ENCODE results near the gene SPRED1. TPM values are rescaled to one million over a fixed set of nuclear protein-coding genes. Genes with fewer than 3 reads are reported as not detected.

SPRED1 gene
- total RNA-seq, 1 donor from 2014 or later: 33.7 TPM

GRCh38 chr15:38216763-38217162 is 35.9 kb upstream of the SPRED1 start:
- Mint-ChIP-seq H3K4me1 (ENCODE audit: unreplicated experiment) (peaks cover 16% of the 10 kb centered on the region), H3K36me3 (ENCODE audit: unreplicated experiment) (no peaks in the 10 kb centered on the region), H3K4me3 (ENCODE audit: unreplicated experiment) (no peak overlapping the region), H3K27ac (ENCODE audit: unreplicated experiment) (no peak overlapping the region), H3K27me3 (ENCODE audit: unreplicated experiment) (no peaks in the 10 kb centered on the region), H3K9me3 (ENCODE audit: unreplicated experiment) (no peaks in the 10 kb centered on the region)
- DNase-seq (ENCODE audit: extremely low spot score, unreplicated experiment): no peak
- TF ChIP-seq CTCF (IDR thresholded peaks at IDR 0.05): no peak

GRCh38 chr15:38217191-38217595 is 35.4 kb upstream of the SPRED1 start:
- H3K4me3 Mint-ChIP-seq (ENCODE audit: unreplicated experiment): no peak overlapping the region
- no peaks in the 10 kb centered on the region for H3K9me3 Mint-ChIP-seq (ENCODE audit: unreplicated experiment)
- H3K27me3 Mint-ChIP-seq (ENCODE audit: unreplicated experiment): no peaks in the 10 kb centered on the region
- TF ChIP-seq CTCF (IDR thresholded peaks at IDR 0.05): no peak
- no peak for DNase-seq (ENCODE audit: extremely low spot score, unreplicated experiment)
- H3K36me3 Mint-ChIP-seq (ENCODE audit: unreplicated experiment): no peaks in the 10 kb centered on the region
- peaks cover 16% of the 10 kb centered on the region for H3K4me1 Mint-ChIP-seq (ENCODE audit: unreplicated experiment)
- peak overlapping the region; percentile 12 for H3K27ac Mint-ChIP-seq (ENCODE audit: unreplicated experiment)

GRCh38 chr15:38217788-38218609 is 34.6 kb upstream of the SPRED1 start:
- no peak overlapping the region for H3K4me3 Mint-ChIP-seq (ENCODE audit: unreplicated experiment)
- no peak overlapping the region for H3K27ac Mint-ChIP-seq (ENCODE audit: unreplicated experiment)
- no peaks in the 10 kb centered on the region for H3K27me3 Mint-ChIP-seq (ENCODE audit: unreplicated experiment)
- H3K36me3 Mint-ChIP-seq (ENCODE audit: unreplicated experiment): no peaks in the 10 kb centered on the region
- H3K9me3 Mint-ChIP-seq (ENCODE audit: unreplicated experiment): no peaks in the 10 kb centered on the region
- TF ChIP-seq CTCF (IDR thresholded peaks at IDR 0.05): no peak
- peaks cover 16% of the 10 kb centered on the region for H3K4me1 Mint-ChIP-seq (ENCODE audit: unreplicated experiment)
- no peak for DNase-seq (ENCODE audit: extremely low spot score, unreplicated experiment)

GRCh38 chr15:38220606-38221273 is 31.9 kb upstream of the SPRED1 start:
- H3K9me3 Mint-ChIP-seq (ENCODE audit: unreplicated experiment): no peaks in the 10 kb centered on the region
- no peak for DNase-seq (ENCODE audit: extremely low spot score, unreplicated experiment)
- no peaks in the 10 kb centered on the region for H3K36me3 Mint-ChIP-seq (ENCODE audit: unreplicated experiment)
- TF ChIP-seq CTCF (IDR thresholded peaks at IDR 0.05): no peak
- no peak overlapping the region for H3K27ac Mint-ChIP-seq (ENCODE audit: unreplicated experiment)
- H3K27me3 Mint-ChIP-seq (ENCODE audit: unreplicated experiment): no peaks in the 10 kb centered on the region
- H3K4me1 Mint-ChIP-seq (ENCODE audit: unreplicated experiment): peaks cover 16% of the 10 kb centered on the region
- H3K4me3 Mint-ChIP-seq (ENCODE audit: unreplicated experiment): no peak overlapping the region

- DNase-seq (ENCODE audit: extremely low spot score, unreplicated experiment): no peak
- Mint-ChIP-seq H3K4me1 (ENCODE audit: unreplicated experiment) (peaks cover 13% of the 10 kb centered on the region), H3K9me3 (ENCODE audit: unreplicated experiment) (no peaks in the 10 kb centered on the region), H3K4me3 (ENCODE audit: unreplicated experiment) (no peak overlapping the region), H3K27me3 (ENCODE audit: unreplicated experiment) (no peaks in the 10 kb centered on the region), H3K36me3 (ENCODE audit: unreplicated experiment) (no peaks in the 10 kb centered on the region), H3K27ac (ENCODE audit: unreplicated experiment) (no peak overlapping the region)
- no peak for TF ChIP-seq CTCF (IDR thresholded peaks at IDR 0.05)
Measured at GRCh38 chr15:38224486-38224885, 28.1 kb upstream of the SPRED1 start.

Measured in osteocyte (in vitro differentiated cells).